H1 (cell line): ENCODE measurements around the gene MRPL40.

Source experiments
- EZH2 ChIP-seq: fragments of 200-600 bp; sonication (generic); IDR thresholded peaks from 2 replicates; pipeline ENCODE4 v1.7.1; 2012; ENCODE audit warnings: low read depth, mild to moderate bottlenecking, moderate library complexity, low read length, inconsistent platforms; ENCODE audit not compliant: severe bottlenecking
- SUZ12 ChIP-seq: fragments of 200-600 bp; sonication (generic); IDR thresholded peaks from 2 replicates; pipeline ENCODE4 v1.6.1; 2012; ENCODE audit warnings: mild to moderate bottlenecking, inconsistent platforms, low read length, moderate library complexity, mixed read lengths
- TF ChIP-seq, protein P1 (sequence below), 3 experiments: IDR thresholded peaks; 1 replicate in 2 of 3; 2 replicates in 1 of 3; pipeline versions ENCODE4 v1.5.1 to v1.6.1; 2011; ENCODE audit warnings: low read length in 3 of 3, mild to moderate bottlenecking in 3 of 3, inconsistent platforms in 2 of 3, low read depth in 1 of 3, moderate library complexity in 1 of 3; ENCODE audit not compliant: insufficient read depth in 1 of 3; ENCODE audit errors: control extremely low read depth in 1 of 3
- TF ChIP-seq, protein P2 (sequence below): IDR thresholded peaks from 2 replicates; pipeline ENCODE4 v1.6.1; 2012; ENCODE audit warnings: low read length, inconsistent platforms

DNA sequence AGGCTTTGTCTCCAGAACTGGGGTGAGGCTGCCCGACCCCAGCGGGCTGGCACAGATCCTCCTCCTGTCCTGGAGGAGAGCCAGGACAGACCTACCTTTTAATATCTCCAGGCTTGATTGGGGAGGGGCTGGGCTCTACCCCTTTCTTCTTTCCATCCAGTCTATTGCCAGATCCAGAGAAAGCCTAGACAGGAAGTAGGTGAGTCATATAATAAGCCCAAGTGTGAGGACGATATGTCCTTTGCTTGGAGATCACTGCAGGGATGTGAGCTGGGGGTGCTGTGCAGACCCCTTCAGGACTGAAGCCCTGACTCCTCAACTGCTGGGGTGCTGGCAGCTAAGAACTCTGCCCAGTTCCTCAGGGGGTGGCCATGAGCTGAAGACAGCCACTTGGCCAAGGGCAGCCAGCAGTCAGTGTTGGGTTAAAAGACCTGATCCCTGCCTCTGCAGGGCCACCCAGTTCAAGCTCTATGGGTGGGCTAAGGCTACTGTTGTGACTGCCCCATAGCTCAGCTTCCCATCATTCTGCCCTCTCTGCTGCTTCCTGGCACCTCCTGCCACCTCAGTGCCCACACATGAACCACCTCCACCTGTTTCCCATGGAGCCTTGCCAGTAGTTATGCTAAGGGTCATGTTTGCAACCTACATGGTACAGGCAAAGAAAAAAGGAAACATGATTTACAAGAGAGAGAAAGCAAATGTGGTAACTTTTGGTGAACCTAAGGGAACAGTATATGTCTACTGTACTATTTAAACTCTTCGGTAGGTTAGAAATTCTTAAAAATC lies 23.4 kb downstream of the MRPL40 start:
- no peak for TF ChIP-seq EZH2
- no peak for TF ChIP-seq SUZ12
- TF ChIP-seq, protein P1, sequence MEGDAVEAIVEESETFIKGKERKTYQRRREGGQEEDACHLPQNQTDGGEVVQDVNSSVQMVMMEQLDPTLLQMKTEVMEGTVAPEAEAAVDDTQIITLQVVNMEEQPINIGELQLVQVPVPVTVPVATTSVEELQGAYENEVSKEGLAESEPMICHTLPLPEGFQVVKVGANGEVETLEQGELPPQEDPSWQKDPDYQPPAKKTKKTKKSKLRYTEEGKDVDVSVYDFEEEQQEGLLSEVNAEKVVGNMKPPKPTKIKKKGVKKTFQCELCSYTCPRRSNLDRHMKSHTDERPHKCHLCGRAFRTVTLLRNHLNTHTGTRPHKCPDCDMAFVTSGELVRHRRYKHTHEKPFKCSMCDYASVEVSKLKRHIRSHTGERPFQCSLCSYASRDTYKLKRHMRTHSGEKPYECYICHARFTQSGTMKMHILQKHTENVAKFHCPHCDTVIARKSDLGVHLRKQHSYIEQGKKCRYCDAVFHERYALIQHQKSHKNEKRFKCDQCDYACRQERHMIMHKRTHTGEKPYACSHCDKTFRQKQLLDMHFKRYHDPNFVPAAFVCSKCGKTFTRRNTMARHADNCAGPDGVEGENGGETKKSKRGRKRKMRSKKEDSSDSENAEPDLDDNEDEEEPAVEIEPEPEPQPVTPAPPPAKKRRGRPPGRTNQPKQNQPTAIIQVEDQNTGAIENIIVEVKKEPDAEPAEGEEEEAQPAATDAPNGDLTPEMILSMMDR (IDR thresholded peaks at IDR 0.05; ENCODE audit: control extremely low read depth in 1 of 3, insufficient read depth in 1 of 3, low read depth in 1 of 3, low read length in 3 of 3): no peak
- TF ChIP-seq, protein P2, sequence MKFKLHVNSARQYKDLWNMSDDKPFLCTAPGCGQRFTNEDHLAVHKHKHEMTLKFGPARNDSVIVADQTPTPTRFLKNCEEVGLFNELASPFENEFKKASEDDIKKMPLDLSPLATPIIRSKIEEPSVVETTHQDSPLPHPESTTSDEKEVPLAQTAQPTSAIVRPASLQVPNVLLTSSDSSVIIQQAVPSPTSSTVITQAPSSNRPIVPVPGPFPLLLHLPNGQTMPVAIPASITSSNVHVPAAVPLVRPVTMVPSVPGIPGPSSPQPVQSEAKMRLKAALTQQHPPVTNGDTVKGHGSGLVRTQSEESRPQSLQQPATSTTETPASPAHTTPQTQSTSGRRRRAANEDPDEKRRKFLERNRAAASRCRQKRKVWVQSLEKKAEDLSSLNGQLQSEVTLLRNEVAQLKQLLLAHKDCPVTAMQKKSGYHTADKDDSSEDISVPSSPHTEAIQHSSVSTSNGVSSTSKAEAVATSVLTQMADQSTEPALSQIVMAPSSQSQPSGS: no peak
